ENCODE results near the gene RBM10. TPM values are rescaled to one million over a fixed set of nuclear protein-coding genes. Genes with fewer than 3 reads are reported as not detected.

The RBM10 gene, protein sequence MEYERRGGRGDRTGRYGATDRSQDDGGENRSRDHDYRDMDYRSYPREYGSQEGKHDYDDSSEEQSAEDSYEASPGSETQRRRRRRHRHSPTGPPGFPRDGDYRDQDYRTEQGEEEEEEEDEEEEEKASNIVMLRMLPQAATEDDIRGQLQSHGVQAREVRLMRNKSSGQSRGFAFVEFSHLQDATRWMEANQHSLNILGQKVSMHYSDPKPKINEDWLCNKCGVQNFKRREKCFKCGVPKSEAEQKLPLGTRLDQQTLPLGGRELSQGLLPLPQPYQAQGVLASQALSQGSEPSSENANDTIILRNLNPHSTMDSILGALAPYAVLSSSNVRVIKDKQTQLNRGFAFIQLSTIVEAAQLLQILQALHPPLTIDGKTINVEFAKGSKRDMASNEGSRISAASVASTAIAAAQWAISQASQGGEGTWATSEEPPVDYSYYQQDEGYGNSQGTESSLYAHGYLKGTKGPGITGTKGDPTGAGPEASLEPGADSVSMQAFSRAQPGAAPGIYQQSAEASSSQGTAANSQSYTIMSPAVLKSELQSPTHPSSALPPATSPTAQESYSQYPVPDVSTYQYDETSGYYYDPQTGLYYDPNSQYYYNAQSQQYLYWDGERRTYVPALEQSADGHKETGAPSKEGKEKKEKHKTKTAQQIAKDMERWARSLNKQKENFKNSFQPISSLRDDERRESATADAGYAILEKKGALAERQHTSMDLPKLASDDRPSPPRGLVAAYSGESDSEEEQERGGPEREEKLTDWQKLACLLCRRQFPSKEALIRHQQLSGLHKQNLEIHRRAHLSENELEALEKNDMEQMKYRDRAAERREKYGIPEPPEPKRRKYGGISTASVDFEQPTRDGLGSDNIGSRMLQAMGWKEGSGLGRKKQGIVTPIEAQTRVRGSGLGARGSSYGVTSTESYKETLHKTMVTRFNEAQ
- 44.9 and 47.8 TPM in 2 replicates for total RNA-seq

DNA sequence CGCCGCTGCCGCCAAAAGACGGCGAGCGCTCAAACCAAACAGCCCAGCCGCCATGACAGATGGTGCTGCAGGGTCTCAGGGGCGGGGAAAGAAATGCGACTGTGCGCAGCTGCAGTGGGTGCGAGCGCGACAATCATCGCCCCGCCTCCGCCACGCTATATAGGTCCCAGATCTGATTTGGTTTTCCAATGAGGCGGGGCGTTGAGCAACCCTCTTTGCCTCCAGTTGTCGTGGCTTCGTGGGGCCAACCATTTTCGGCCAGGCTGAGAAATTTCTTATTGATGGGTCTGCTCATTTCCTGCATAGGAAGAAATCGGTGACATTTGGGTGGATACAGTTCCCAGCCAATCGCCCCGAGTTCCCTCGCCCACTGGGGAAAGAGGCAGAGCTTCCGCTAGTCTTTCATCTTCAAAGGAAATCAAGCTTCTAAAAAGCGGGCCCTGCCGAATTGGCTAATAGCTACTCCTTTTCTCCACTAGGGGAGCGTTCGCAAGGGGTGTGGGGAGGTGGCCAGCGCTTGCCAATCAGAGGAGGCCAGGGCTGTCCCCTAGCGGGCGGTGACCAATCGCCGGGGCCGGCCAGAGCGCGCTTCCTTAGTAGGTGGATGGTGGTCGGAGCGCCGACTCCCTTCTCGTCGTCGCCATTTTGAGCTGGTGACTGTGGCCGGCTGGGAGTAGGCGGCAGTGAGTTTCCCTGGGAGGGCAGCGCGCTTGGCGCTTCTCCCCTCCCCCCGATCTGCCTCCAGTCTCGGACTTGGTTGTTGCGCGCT is at the start of gene RBM10, which contains the start of gene NDUFB11:
RBM10 (plus strand) TSS at position 596 of the 769 bp plus-strand sequence. CDS start 2,261 bp downstream, outside the sequence.
NDUFB11 (minus strand) TSS at position 77 of the 769 bp plus-strand sequence; CDS start at position 54, 23 bp downstream.

DNA sequence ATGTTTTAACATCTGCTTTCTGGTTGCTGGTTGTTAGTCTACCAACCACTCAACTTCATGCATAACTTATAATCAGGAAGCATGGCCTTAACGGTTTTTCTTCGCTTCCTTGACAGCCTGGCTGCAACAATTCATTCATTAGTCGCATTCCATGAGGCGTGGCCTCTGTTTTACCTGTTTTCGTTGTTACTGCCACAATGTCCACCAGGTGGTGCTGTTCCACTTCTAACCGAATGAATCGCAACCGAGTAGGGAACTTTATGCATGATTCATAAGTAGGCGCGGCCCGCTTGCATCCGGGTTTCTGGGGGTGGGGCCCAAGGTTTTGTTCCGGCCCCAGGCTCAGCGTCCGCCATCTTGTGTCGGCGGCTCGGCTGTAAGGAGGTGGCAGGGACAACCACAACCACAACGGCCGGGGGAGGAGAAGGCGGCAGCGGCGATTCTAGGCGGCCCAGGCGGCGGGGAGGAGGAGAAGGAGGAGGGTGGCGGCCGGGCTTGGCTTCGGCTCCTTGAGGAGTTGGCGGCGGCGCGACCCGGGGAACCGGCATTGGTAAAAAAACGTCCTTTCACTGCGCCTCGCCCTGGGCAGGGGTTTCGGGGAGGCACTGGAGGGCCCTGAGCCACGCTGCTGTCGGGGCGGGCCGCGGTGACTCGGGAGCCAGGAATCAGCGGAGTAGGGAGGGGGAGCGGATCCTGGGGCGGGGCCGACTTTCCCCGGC is 48.6 kb downstream of the RBM10 start, which contains the start of gene UBA1:
UBA1 (plus strand) TSS at position 355 of the 719 bp plus-strand sequence. CDS start 4,974 bp downstream, outside the sequence.

DNA sequence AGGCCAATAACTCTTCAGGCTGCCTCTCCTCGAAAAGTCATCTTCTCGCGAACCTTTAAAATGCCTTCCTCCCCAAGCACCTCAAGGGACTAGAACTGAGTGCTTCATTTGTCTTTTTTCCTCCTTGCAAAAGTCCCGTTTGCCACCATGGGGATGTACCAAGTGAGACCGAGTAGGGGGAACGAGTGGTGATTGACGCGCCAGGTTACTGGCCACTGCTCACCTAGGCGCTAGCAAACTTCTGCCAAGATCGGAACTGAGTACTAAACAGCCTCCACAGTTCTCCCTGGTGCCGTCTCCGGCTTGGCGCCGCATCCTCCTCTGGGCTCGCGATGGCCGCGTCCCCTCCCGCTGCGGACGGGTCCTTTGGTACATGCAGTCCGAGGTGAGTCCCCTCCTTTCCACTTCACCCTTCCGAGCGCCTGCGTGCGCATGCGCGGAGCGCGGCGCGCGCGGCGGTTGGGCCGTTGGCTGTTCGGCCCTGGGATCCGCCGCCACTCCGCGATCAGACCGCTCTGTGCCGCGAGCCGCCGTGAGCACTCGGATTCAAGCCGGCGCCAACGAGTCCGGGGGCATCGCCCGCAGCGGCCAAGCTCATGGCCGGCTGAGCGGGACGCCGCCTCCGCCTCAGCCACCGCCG is 73.4 kb downstream of the RBM10 start, which contains the start of gene CDK16:
CDK16 (plus strand) TSS at position 402 of the 640 bp plus-strand sequence. CDS start 4,877 bp downstream, outside the sequence.

DNA sequence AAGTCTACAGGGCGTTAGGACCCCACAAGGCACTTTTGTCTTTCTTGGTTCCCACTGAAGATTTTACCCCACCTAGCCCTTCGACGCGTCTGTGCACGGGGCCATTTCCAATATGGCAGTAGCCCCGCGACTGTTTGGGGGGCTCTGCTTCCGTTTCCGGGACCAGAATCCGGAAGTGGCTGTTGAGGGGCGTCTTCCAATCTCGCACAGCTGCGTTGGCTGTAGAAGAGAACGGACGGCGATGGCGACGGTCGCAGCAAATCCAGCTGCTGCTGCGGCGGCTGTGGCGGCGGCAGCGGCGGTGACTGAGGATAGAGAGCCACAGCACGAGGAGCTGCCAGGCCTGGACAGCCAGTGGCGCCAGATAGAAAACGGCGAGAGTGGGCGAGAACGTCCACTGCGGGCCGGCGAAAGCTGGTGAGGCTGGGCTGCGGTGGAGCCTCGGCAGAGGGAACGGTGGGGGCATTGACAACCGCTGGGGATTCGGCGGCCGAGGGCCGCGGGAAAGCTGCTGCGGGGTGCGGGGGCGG is 87.8 kb downstream of the RBM10 start, which contains the start of gene USP11:
USP11 (plus strand) TSS at position 207 of the 530 bp plus-strand sequence; CDS start at position 242, 35 bp downstream.

Other genes with a start within 250 kb of the RBM10 start
- gene JADE3, start 232.8 kb upstream of the RBM10 start, total RNA-seq: 6.4 and 7.2 TPM in 2 replicates
- 4.5 and 4.7 TPM in 2 replicates for gene RGN, start 66.8 kb upstream of the RBM10 start, total RNA-seq
- 46.9 and 48.3 TPM in 2 replicates for gene NDUFB11, start 519 bp upstream of the RBM10 start, total RNA-seq
- gene UBA1, start 48.6 kb downstream of the RBM10 start, total RNA-seq: 154 and 184 TPM in 2 replicates
- 95.9 and 96.1 TPM in 2 replicates for gene CDK16, start 73.5 kb downstream of the RBM10 start, total RNA-seq
- 60.1 and 67.2 TPM in 2 replicates for gene USP11, start 87.8 kb downstream of the RBM10 start, total RNA-seq
- 0.03 and 0.26 TPM in 2 replicates for gene ZNF157, start 225.4 kb downstream of the RBM10 start, total RNA-seq

Data from smooth muscle cell of the pulmonary artery (primary cell).